Measurements from ENCODE around the gene UBXN11. TPM values are rescaled to one million over a fixed set of nuclear protein-coding genes. Genes with fewer than 3 reads are reported as not detected.
"Not testable (repeated sequence)": the region's sequence is repeated elsewhere in the genome, so short reads cannot be mapped to it uniquely, and the experiment has no call there.

UBXN11 gene
- total RNA-seq, 1 donor from 2014 or later = 14.2 TPM

DNA sequence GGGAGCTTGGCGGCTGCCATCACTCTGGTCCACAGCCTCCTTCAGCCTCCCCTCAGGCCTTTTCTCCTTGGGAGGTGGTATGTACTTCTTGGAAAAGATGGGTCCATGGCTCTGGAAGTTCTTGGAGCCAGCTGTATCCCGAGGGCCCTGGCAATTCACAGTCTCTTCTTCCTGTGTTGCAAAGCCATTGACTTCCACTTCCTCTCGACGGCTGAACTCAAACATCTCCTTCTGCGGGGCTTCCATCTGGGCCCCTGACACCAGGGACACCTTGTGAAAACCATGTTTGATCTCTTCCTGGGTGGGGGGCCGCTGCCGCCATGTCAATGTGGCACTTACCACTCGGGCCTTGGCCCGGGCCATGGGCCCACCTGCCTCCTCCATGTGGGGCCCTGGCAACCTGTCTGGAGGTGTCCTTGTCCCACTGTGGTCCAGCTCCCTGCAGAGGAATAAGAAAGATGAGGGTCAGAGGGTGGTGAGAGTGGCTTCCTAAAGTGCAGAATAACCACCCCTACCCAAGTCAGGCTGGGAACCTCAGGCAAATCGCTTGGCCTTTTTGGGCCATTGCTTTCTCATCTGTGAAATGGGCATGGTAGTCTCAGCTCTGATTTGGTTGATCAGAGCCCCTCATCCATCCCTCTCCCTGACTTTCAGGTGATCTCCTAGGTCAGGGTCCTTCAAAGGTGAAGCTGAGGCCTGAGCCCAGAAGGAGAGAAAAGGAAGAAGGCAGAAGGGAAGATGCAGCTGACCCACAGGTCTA lies 40.0 kb upstream of the UBXN11 start:
- no peak overlapping the region for H3K27ac Mint-ChIP-seq
- H3K36me3 Mint-ChIP-seq (ENCODE audit: low read depth) = no peaks in the 10 kb centered on the region
- H3K27me3 Mint-ChIP-seq (ENCODE audit: low read depth) = peaks cover 7% of the 10 kb centered on the region
- intact Hi-C loops (cut with micrococcal nuclease) = no loop called here
- no peaks in the 10 kb centered on the region for H3K4me1 Mint-ChIP-seq (ENCODE audit: low read depth)
- H3K9me3 Mint-ChIP-seq = no peaks in the 10 kb centered on the region
- H3K4me3 Mint-ChIP-seq (ENCODE audit: low read depth) = no peak overlapping the region
- DNase-seq (ENCODE audit: low spot score) = no peak

- H3K4me1 Mint-ChIP-seq (ENCODE audit: low read depth) = no peaks in the 10 kb centered on the region
- no peak overlapping the region for H3K27ac Mint-ChIP-seq
- intact Hi-C loops (cut with micrococcal nuclease) = no loop called here
- H3K27me3 Mint-ChIP-seq (ENCODE audit: low read depth) = peaks cover 7% of the 10 kb centered on the region
- no peaks in the 10 kb centered on the region for H3K9me3 Mint-ChIP-seq
- no peaks in the 10 kb centered on the region for H3K36me3 Mint-ChIP-seq (ENCODE audit: low read depth)
- DNase-seq (ENCODE audit: low spot score) = no peak
- H3K4me3 Mint-ChIP-seq (ENCODE audit: low read depth) = no peak overlapping the region
Measured at GRCh38 chr1:26345718-26346117, 39.3 kb upstream of the UBXN11 start.

GRCh38 chr1:26344147-26344920 lies 37.9 kb upstream of the UBXN11 start:
- Mint-ChIP-seq H3K36me3 (ENCODE audit: low read depth) (no peaks in the 10 kb centered on the region), H3K4me3 (ENCODE audit: low read depth) (no peak overlapping the region), H3K4me1 (ENCODE audit: low read depth) (no peaks in the 10 kb centered on the region), H3K27me3 (ENCODE audit: low read depth) (peaks cover 7% of the 10 kb centered on the region), H3K9me3 (no peaks in the 10 kb centered on the region), H3K27ac (no peak overlapping the region)
- intact Hi-C loops (cut with micrococcal nuclease) = no loop called here
- DNase-seq (ENCODE audit: low spot score) = no peak

- intact Hi-C loops (cut with micrococcal nuclease) = no loop called here
- H3K4me3 Mint-ChIP-seq (ENCODE audit: low read depth) = no peak overlapping the region
Measured at GRCh38 chr1:26340047-26340481, 33.6 kb upstream of the UBXN11 start.

DNA sequence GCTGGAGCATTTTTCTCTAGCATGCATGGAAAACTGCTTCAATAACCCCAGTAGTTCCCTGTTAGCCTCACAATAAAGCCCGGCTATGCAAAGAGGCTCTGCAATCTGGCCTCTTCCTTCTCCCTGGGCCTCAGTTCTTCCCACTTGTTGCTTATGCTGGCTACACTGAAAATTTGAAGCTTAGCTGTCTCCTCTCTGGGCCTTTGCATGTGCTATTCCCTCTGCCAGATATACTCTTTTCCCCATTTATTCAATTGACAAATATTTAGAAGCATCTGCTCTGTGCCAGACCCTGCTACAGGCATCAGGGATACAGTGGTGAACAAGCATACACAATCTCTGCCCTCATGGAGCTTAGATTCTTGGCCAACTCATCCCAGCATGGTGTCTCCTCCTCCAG lies 32.2 kb upstream of the UBXN11 start:
- Mint-ChIP-seq H3K4me1 (ENCODE audit: low read depth) (peaks cover 5% of the 10 kb centered on the region), H3K9me3 (no peaks in the 10 kb centered on the region), H3K36me3 (ENCODE audit: low read depth) (no peaks in the 10 kb centered on the region), H3K27ac (no peak overlapping the region), H3K27me3 (ENCODE audit: low read depth) (peaks cover 19% of the 10 kb centered on the region), H3K4me3 (ENCODE audit: low read depth) (no peak overlapping the region)
- intact Hi-C loops (cut with micrococcal nuclease) = no loop called here
- DNase-seq (ENCODE audit: low spot score) = no peak

More at GRCh38 chr1:26340047-26340481, 33.6 kb upstream of the UBXN11 start:
- H3K9me3 Mint-ChIP-seq = no peaks in the 10 kb centered on the region
- no peak for DNase-seq (ENCODE audit: low spot score)
- peaks cover 14% of the 10 kb centered on the region for H3K27me3 Mint-ChIP-seq (ENCODE audit: low read depth)
- H3K4me1 Mint-ChIP-seq (ENCODE audit: low read depth) = peaks cover 5% of the 10 kb centered on the region
- H3K36me3 Mint-ChIP-seq (ENCODE audit: low read depth) = no peaks in the 10 kb centered on the region
- no peak overlapping the region for H3K27ac Mint-ChIP-seq

- H3K4me3 Mint-ChIP-seq (ENCODE audit: low read depth) = peak overlapping the region; percentile 26
- intact Hi-C loops (cut with micrococcal nuclease) = no loop called here
Measured at GRCh38 chr1:26337625-26338024, 31.2 kb upstream of the UBXN11 start.

GRCh38 chr1:26337206-26337535 lies 30.7 kb upstream of the UBXN11 start:
- Mint-ChIP-seq H3K27ac (no peak overlapping the region), H3K4me1 (ENCODE audit: low read depth) (peaks cover 5% of the 10 kb centered on the region), H3K9me3 (no peaks in the 10 kb centered on the region), H3K27me3 (ENCODE audit: low read depth) (peaks cover 16% of the 10 kb centered on the region), H3K4me3 (ENCODE audit: low read depth) (peak overlapping the region; percentile 8), H3K36me3 (ENCODE audit: low read depth) (no peaks in the 10 kb centered on the region)
- intact Hi-C loops (cut with micrococcal nuclease) = no loop called here
- DNase-seq (ENCODE audit: low spot score) = no peak

More at GRCh38 chr1:26337625-26338024, 31.2 kb upstream of the UBXN11 start:
- DNase-seq (ENCODE audit: low spot score) = no peak
- peaks cover 5% of the 10 kb centered on the region for H3K4me1 Mint-ChIP-seq (ENCODE audit: low read depth)
- H3K9me3 Mint-ChIP-seq = no peaks in the 10 kb centered on the region
- no peaks in the 10 kb centered on the region for H3K36me3 Mint-ChIP-seq (ENCODE audit: low read depth)
- no peak overlapping the region for H3K27ac Mint-ChIP-seq
- peaks cover 18% of the 10 kb centered on the region for H3K27me3 Mint-ChIP-seq (ENCODE audit: low read depth)

DNA sequence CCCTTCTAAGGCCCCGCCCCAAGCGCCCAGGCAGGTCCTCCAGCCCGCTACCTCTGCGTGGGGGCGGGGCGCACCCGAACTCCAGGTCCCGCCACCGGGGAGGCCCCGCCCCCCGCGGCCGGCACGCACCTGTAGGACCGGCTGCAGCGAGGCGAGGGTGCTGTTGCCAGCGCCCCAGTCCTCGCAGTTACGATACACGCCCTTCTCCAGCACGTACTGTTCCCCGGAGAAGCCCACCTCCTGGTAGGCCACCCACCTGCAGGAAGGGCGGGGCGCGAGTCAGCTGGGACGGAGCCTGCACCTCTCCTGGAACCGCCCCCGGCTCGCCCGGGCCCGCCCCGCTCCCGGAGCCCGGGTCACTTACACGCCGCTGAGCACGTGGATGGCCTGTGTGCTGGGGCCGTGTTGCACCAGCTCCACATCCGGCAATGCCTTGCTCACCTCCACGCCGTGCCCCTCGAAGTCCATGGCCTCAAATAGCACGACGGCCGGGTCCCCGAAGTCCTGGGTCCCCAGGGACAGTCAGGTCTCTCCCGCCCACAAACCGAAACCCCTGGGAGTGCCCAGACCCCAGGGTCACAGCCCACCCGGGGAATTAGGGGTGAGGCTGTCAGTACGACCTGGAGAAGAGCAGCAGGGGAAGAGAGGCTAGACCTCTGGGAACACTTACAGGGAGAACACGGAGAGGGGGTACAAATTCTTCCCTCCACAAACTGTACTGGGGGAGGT lies 30.2 kb upstream of the UBXN11 start:
- Mint-ChIP-seq H3K4me3 (ENCODE audit: low read depth) (peak overlapping the region; percentile 84), H3K9me3 (no peaks in the 10 kb centered on the region), H3K27ac (no peak overlapping the region), H3K4me1 (ENCODE audit: low read depth) (peaks cover 5% of the 10 kb centered on the region), H3K36me3 (ENCODE audit: low read depth) (no peaks in the 10 kb centered on the region), H3K27me3 (ENCODE audit: low read depth) (peaks cover 13% of the 10 kb centered on the region)
- DNase-seq (ENCODE audit: low spot score) = peak; percentile 64
- intact Hi-C loops (cut with micrococcal nuclease) = no loop called here

GRCh38 chr1:26335774-26336476 lies 29.5 kb upstream of the UBXN11 start:
- H3K4me3 Mint-ChIP-seq (ENCODE audit: low read depth) = peak overlapping the region; percentile 84
- no peak overlapping the region for H3K27ac Mint-ChIP-seq
- H3K27me3 Mint-ChIP-seq (ENCODE audit: low read depth) = peaks cover 13% of the 10 kb centered on the region
- peaks cover 5% of the 10 kb centered on the region for H3K4me1 Mint-ChIP-seq (ENCODE audit: low read depth)
- intact Hi-C loops (cut with micrococcal nuclease) = no loop called here
- no peaks in the 10 kb centered on the region for H3K36me3 Mint-ChIP-seq (ENCODE audit: low read depth)
- no peaks in the 10 kb centered on the region for H3K9me3 Mint-ChIP-seq
- no peak for DNase-seq (ENCODE audit: low spot score)

- not testable (repeated sequence) for H3K4me3 Mint-ChIP-seq (ENCODE audit: low read depth); H3K4me1 Mint-ChIP-seq (ENCODE audit: low read depth)
Measured at GRCh38 chr1:26333312-26333711, 26.9 kb upstream of the UBXN11 start.

GRCh38 chr1:26330276-26330675 lies 23.8 kb upstream of the UBXN11 start:
- DNase-seq (ENCODE audit: low spot score) = no peak
- intact Hi-C loops (cut with micrococcal nuclease) = no loop called here

More at GRCh38 chr1:26333312-26333711, 26.9 kb upstream of the UBXN11 start:
- H3K36me3 Mint-ChIP-seq (ENCODE audit: low read depth); H3K27ac Mint-ChIP-seq; H3K9me3 Mint-ChIP-seq; intact Hi-C loops (cut with micrococcal nuclease); DNase-seq (ENCODE audit: low spot score): not testable (repeated sequence)
- H3K27me3 Mint-ChIP-seq (ENCODE audit: low read depth) = peaks cover 13% of the 10 kb centered on the region

GRCh38 chr1:26329380-26329779 lies 22.9 kb upstream of the UBXN11 start:
- H3K27ac Mint-ChIP-seq; H3K4me1 Mint-ChIP-seq (ENCODE audit: low read depth); H3K9me3 Mint-ChIP-seq; DNase-seq (ENCODE audit: low spot score); intact Hi-C loops (cut with micrococcal nuclease); H3K4me3 Mint-ChIP-seq (ENCODE audit: low read depth); H3K27me3 Mint-ChIP-seq (ENCODE audit: low read depth); H3K36me3 Mint-ChIP-seq (ENCODE audit: low read depth): not testable (repeated sequence)

More at GRCh38 chr1:26330276-26330675, 23.8 kb upstream of the UBXN11 start:
- Mint-ChIP-seq H3K27ac (no peak overlapping the region), H3K4me3 (ENCODE audit: low read depth) (no peak overlapping the region), H3K4me1 (ENCODE audit: low read depth) (no peaks in the 10 kb centered on the region), H3K9me3 (no peaks in the 10 kb centered on the region), H3K36me3 (ENCODE audit: low read depth) (no peaks in the 10 kb centered on the region), H3K27me3 (ENCODE audit: low read depth) (peaks cover 6% of the 10 kb centered on the region)
